Vagina (tissue), 2 donors: ENCODE results near the gene CDKN2AIPNL.

ENCODE experiments used
- CTCF ChIP-seq, 3 experiments: fragments of 450-650 bp in 2 of 3; fragments of 200-600 bp in 1 of 3; sonication (generic) in 1 of 3; IDR thresholded peaks; one replicate each; pipeline ENCODE4 v1.5.1; 2017 to 2019; ENCODE audit warnings: antibody characterized with exemption in 3 of 3, mild to moderate bottlenecking in 2 of 3, moderate library complexity in 2 of 3
- POLR2A ChIP-seq, 2 donors: fragments of 450-650 bp; IDR thresholded peaks; one replicate each; pipeline ENCODE4 v1.6.1; 2017; ENCODE audit warnings: antibody characterized with exemption in 2 of 2, mild to moderate bottlenecking in 2 of 2, moderate library complexity in 2 of 2
- POLR2AphosphoS5 ChIP-seq, 2 donors: sonication (generic); formaldehyde crosslinking; IDR thresholded peaks; one replicate each; pipeline ENCODE4 v1.9.0; 2017; ENCODE audit warnings: antibody characterized with exemption in 2 of 2, mild to moderate bottlenecking in 2 of 2, low read depth in 1 of 2; ENCODE audit not compliant: insufficient read depth in 1 of 2

GRCh38 chr5:134437340-134437846 is 25.7 kb upstream of the CDKN2AIPNL start:
- TF ChIP-seq CTCF (IDR thresholded peaks at IDR 0.05) = no peak
- TF ChIP-seq POLR2A (IDR thresholded peaks at IDR 0.05) = no peak
- TF ChIP-seq POLR2AphosphoS5 (IDR thresholded peaks at IDR 0.05; ENCODE audit: insufficient read depth in 1 of 2, low read depth in 1 of 2) = no peak
